Inferior parietal cortex (tissue), 1 donor: Measurements from ENCODE around the gene PDPN.

Source experiments
- DNase-seq: peaks from one replicate; pipeline ENCODE4 v3.0.0-alpha.2; 2016; ENCODE audit errors: extremely low spot score

PDPN gene

DNA sequence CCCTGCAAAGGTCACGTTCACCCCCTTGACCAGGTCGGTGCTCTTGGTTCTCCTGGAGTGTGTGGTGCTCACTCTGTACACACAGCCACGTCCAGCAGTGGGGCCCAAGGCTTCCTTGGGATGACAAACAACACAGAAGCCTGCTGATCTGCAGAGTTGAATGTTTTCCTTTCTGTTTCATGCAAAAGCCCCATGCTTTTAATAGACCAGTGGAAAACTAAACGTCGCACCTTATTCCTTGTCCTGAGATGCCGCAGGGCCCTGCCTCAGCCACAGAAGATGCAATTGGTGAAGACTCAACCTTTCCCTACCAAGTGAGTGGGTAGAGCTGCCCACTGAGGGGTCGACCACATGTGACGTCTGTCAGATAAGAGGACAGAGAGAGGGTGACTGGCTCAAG lies 5.8 kb upstream of the PDPN start:
- no peak for DNase-seq

DNA sequence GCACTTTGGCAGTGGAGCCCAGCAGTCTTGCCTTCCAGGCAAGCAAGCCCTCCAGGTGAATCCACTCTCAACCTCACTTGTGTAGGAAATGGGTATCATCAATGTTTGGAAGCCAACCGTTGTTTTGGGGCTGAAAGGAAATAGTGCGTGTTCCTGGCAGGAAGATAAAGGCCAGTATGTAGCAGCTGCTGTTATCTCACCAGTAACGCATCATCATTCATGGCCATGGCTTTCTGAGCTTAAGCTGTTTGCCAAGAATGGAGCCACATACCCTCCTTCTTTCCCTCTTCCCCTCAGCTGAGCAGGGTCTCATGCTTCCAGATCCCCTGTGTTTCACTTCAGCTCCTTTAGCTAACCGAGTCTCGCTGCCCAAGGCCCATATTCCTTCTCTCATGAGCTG lies 2.2 kb upstream of the PDPN start:
- DNase-seq = no peak

DNA sequence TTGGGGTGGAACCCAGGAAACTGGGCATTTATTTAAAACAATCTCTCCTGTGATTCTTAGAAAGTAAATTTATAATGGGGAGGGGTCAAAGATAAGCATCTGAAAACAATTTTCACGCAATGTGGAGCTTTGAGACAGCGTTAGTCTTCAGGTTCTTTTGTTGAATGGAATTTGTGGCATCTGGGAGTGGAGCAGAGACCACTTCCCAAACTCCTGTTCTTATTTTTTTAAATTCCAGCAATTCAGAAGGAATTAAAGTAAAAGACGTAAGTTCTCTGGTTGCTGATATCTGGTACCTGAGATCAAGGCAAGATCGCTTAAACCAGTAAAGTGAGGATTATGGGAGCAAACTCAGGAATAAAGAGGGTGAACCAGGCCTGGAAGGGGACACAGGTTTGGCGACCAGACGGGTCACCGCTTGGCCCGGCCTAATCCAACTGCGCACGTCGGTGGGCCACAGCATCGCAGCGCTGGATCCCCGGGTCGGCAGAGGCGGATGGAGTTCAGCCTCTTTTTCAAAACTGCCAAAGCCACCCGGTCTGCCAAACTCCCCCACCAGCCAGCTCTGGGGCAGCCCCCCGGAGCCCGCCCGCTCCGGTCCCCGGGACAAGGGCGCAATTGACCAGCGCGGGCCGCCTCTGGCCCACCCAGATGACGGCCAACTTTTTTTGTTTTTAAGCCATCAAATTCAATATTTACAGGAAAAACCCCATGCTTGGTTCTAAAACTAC lies 754 bp upstream of the PDPN start:
- no peak for DNase-seq

DNA sequence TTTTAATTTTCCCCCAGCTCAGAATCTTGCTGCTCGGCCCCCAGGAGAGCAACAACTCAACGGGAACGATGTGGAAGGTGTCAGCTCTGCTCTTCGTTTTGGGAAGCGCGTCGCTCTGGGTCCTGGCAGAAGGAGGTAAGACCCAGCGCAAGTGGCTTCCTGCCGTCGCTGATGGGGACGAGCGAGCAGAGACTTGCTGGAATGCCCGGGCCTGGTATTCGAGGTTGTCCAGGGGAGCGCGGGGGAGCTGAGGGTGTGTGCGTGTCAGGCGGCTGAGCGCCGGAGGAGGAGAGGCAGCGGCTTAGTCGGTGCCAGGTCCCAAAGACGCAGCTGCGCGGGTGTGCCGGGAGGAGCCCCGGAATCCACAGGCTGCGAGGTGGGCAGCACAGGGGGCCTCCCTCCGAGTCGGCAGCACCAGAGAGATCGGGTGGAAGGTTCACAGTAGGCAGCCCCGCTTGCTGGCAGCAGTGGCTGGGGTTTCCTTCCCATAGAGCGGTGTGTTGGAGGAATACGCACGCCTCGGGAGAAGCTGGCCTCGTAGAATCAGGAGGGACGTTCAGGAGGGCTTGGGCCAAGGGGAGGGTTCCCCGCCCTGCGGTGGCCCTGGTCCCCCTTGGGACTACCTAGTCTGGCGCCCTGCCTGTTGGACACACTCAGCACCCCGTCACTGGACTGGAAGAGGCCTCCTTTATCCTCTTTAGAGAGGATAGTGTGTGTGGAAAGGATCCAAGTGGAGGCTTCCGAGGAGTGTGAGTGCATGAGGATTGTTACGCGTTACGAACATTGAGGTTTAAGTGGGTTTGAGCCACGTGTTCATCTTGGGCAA lies 547 bp downstream of the PDPN start:
- no peak for DNase-seq

DNA sequence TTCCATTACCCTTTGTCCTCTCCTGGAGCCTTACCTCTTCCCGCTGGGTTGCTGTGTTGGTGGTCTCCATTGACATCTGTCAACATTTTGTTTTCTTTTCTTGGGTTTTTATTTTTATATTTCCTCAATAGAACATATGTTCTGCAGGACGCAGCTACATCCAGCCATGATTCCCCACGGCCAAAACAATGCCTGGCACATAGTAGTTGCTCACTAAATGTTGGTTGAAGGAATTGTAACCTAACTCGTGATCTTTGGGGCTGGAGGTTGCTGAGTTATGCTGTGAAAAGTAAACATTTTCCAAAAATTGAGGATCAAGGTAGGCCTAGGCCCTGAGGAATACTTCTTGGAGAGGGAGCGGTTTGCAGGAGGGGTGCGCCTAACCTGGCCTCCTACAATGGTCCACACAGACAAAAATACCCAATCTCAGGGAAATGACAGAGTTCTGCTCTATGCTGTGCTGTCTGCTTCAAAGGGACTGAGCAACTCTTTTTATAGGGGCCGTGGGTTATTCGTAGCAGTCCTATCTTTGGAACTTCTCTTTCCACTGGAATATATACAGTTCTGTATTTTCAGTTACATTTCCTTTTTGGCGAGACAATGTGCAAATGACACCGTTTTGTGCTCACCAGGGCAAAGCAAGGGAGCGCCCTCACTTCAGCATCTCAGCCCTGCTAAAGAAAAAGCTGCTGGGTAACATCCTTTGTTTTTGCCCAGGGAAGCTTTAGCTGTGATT lies 1.4 kb downstream of the PDPN start:
- DNase-seq = no peak

DNA sequence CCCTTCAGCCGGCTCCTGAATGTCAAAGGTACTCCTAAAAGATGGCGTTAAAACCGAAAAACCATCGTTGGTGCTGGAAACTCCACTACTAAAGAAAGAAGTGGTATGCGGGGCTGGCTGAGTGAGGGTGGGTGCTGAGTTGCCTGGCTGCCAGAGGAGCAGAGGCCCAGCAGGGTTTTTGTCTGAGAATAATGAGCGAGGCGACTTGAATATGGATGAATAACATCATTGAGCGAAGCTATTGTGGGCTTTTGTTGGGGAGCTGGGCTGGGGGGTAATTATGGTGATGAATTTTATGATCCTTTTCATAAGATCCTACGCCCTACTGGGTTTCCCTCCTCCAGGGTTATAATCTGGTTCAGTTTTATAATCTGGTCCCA lies 2.0 kb downstream of the PDPN start:
- no peak for DNase-seq

DNA sequence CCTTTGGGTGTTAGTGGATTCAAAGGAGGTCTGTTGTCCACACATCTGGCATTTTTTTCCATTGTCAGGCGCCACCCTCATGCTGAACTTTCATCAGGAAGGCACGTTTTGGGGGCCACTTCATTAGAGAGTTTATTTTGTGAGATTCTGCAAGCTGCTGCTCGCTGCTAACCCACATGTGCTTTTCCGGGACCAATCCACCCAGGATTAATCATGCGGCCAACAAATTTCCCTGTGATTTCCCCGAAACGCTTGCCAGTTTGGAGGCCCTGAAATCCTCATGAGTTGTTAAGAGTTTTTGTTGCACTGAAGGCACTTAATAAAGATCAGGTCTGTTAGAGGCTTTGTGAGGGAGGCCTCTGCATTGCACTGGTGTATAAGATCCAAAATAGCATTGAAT lies 2.4 kb downstream of the PDPN start:
- no peak for DNase-seq

DNA sequence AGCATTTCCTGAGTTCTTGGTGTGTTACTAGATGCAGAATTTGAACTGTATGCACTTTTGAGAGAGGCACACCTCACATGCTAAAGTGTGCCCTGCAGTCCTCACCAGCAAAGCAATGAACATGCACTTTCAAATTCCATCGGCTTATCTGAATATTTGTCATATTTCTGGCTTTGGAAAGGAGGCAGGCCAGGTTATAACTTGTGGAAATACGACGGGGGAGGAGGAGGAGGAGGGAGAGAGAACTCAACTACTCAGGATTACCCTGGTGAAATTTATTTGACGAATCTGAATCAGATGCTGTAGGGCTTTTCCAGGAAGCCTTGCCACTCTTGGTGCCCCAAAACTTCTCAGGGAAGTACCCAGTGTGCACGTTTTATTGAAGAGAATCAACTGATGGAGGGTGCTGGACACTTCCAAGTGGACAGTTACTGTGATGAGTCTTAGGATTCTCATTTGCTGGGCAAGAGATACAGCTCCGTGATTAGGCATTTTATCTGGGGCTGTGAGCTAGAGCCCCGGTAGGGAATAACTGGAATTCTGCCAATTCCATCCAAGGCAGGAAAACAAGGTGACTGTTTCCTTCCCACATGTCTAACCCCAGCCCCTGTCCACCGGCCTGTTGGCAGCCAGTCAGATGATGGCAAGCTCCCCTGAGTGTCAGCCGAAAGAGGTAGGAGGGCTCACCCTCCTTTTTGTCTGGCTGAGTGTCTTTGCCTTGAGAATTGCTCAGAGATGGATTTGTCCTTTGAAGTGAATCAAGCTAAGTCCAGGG lies 3.8 kb downstream of the PDPN start:
- DNase-seq = no peak

DNA sequence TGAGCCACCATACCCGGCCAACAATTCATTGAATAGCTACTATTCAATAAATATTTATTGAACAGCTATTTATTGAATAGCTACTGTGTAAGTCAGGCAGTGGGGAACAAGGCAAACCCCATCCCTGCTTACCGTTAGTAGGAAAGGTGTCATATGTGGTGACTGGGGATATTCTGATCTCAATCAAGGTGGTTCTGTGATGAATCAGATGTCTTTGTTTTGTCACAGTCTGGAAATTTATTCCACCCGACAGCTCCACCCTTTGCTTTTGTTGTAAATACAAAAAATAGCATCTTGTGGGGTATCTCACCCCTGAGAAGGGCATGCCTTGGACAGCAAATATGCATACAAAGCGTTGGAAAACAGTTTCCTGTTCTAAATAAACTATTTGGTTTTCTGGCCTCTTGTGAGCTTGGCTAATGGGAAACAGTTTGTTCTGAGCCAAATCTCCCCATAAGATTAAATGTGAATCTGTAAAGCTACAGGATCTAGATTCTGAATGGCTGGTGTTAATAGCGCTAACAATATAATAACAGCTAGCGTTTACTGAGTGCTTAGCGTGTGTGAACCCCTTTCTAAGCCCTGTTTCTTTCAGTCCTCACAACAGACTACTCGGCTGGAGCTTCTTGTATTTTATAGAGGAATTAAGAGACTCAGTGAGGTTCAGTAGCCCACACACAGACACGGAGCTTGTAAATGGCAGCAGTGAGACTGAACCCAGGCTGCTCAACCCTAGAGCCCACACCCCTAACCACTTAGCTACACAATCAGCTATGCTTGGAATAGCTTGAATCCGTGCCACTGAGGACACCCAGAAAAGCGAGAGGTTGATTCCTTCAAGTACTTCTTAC lies 5.5 kb downstream of the PDPN start:
- DNase-seq = no peak

DNA sequence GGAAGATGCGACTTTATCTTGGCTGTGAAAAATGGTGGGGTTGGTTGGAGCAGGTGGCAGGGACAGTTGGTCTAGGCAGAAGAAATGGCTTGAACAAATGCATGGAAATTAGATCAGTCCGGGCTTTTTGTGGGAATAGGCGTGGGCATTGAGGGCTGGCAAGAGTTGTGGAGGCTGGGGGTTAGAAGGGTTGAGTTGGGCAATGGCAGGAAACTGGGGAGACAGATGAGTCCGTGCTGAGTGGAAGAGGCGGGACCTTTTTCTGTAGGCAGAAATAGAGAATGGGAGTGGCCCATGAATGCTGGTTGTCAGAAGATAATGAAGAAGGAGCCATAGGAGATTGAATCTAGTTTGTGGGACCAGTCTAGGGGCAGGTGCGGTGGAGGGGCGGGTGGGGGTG lies 6.9 kb downstream of the PDPN start:
- DNase-seq = no peak

DNA sequence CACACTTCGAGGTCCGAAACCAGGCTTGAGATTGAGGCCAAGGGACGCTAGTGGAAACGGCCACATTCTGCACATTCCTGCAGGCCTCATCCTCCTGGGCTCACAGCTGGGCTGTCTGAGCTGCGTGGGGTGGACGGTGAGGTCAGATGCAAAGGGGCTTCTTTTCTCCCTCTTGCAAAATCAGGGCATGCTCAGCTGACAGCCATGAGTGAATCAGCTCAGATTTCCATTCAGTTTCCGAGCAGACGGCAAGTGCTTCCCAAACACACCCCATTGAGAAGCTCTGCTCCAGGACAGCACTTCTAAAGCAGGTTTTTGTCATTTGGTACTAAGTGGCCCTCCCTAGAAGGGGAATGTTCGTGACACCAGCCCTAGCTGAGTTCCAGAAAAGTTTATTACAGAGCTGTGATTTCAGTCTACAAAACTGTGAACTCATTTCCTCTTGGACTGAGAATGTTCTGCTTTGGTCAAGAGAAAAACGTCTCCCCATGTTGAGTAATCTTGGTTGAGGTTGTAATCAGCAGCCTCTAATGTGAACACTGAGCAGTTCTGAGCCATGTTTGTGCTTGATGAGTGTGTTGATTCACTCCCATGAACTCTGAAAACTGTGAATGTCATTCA lies 10.0 kb downstream of the PDPN start:
- no peak for DNase-seq

DNA sequence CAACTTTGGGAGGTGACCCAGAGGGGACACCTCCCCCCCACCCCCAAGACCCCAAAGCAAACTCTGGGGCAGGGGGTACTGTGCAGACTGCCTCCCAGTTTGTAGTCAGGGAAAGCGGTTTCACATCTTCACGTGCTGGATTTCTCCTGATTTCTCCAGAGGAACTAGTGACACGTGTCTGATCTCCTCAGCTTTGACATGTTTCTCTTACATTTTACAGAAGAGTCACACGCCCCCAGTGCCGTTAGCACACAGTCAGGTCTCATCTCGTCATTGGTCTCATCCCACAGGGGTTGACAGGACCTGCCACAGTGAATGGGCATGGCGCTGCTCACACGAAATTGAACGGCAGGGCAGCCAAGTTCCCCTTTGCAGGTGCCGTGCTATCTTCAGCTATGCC lies 11.8 kb downstream of the PDPN start:
- no peak for DNase-seq

DNA sequence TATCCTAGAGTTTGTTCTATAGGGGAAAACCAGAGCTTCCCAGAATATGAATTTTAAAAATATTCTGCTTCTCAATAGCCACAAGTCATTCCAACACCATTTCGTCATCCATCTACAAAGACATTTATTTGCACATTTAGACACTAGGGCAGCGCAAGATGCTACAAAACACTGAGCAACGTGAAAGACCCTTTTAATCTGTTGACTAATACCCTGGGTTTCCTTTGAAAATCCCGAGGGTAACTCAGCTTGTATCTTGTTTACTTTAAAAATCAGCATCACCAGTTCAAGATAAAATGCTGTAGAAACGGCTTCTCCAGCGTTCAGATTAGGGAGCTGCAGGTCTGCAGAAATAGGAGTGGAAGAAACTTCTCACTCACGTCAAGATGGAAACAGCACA lies 13.5 kb downstream of the PDPN start:
- no peak for DNase-seq

DNA sequence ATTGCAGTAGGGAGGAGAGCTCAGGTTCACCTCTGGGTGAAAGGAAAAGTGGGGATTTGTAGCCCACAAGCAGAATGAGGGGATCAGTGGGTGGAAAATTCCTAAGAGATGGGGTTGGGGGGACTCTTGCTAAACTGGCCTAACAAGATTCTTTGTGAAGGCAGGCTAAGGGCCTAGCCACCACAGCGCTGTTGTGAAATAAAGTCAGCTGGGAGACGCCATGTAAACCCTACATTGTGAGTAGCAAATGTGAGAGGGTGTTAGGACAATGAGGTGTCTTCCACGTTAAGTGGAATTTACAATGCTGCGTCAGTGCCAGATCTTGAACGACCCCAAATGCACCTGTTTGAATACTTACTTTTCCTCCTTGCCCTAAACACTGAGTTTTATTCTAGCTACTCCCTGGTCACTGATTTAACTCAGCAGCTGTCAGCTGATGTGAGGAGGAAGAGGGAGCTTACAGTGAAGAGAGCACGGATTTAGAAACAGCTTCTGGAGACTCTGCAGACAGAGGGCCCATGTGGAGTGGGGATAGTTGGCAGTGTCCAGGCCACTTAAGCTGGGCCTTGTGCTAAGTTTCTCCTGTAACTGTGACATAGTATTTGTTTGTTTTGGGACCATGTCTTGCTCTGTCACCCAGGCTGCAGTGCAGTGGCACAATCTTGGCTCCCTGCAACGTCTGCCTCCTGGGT lies 17.3 kb downstream of the PDPN start:
- DNase-seq = no peak

DNA sequence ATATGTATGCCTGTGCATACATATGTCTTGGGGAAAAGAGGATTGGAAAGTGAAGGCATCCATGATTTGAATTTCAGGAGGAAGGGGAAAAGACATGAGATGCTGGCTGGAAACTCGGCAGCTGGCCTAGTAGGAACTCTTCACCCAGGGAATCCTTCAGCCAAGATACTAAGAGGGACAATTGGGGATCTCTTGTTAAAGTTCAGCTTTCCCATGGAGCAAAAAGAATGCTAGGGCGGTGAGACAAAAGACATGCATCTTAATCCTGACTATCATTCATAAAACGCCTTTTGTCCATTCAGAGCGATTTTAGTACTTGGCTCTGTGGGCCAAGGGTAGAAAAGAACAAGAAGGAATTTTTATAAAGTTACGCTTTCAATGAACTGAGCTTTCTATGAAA lies 20.5 kb downstream of the PDPN start:
- no peak for DNase-seq

DNA sequence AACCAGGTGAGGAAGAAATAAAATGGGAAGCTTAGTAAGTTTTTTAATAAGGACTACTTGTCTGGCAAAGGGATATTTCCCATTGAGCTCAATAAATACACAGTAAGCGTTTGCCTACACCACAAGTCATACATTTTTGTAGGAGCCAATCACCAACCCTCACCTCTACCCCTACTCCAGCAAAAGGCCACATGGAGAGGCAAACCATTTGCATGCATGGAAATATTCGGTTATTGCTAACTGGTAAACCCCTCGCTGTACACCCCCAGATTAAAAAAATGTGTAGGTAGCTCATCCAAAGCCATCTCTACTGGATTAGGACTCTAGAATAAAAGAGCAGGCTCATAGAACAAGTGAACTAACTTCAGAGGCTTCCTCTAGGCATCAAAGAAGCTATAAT lies 21.1 kb downstream of the PDPN start:
- DNase-seq = no peak

DNA sequence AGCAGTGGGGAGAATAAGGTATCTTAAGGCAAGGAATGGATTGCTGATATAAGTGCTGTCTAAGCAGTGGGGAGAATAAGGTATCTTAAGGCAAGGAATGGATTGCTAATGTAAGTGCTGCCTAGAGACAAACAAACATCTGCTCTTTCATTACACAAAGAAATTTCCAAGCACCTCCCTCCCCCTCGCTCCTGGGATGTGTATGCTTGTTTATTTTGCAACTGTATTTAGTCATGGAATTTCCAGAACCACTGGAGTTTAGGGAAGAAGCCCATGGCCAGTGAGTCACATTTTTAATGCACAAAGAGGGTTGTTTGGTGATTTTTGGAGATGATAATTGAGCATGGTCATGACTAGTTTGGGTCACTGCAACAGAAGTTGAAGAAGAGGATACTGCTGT lies 21.5 kb downstream of the PDPN start:
- no peak for DNase-seq

DNA sequence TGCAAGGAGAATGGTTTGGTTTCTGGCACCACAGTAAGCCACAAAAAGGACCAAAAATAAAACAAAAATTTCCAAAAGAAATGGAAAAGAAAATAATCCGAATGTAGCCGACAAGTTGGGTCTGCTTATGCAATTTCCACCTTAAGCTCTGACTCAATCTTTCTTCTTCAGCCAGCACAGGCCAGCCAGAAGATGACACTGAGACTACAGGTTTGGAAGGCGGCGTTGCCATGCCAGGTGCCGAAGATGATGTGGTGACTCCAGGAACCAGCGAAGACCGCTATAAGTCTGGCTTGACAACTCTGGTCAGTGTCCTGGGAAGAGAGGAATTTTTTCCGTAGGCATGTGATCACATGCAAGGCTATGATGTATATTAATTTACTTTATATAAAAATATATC lies 23.4 kb downstream of the PDPN start:
- no peak for DNase-seq

DNA sequence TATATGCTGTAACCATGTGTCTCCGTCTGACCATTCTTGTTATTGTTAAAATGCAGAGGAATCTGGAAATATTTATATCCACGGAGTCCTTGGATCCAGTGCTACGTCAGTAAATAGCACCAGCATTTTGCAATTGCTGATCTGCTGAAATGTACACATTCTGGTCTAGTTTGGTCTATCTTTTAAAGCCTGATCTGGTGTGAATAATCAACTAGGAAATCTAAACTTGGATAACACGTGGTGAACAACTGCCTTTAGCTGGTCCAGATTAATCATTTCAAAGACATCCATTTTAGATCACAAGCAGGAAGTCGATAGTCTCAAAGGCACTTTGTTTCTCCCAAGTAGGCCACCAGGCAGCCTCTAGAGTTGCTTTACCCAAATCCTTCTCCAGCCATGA lies 32.6 kb downstream of the PDPN start:
- DNase-seq = no peak

DNA sequence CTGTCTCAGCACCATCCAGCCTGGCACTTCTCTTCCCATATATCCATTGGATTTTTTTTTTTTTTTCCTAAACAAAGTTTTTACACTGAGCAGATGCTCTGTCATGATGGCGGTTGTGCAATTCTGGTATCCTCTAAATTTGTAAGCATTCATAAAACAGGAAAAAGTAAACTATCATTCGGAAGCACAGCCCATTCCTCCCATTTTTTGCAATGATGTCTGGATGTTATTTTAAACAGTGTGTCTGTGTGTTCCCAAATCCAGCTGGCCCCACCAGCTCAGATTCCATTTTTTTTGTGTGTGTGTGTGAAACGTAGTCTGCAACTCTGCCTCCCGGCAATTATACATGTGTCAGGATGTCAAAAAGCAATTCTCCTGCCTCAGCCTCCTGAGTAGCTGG lies 33.5 kb downstream of the PDPN start:
- no peak for DNase-seq
